Activated naive CD8-positive, alpha-beta T cell treated with anti-CD3 and anti-CD28 coated beads for 36 hours (primary cell): ENCODE measurements around the gene SMOC2. TPM values are rescaled to one million over a fixed set of nuclear protein-coding genes. Genes with fewer than 3 reads are reported as not detected.

ENCODE experiments used
- DNase-seq: peaks from one replicate; pipeline ENCODE4 v3.0.0; 2021
- H3K27ac Mint-ChIP-seq: one replicate; pipeline ENCODE4 v1.8.0; 2022; ENCODE audit warnings: mild to moderate bottlenecking, moderate library complexity, mixed read lengths
- H3K27me3 Mint-ChIP-seq: one replicate; pipeline ENCODE4 v1.8.0; 2022; ENCODE audit warnings: mild to moderate bottlenecking, mixed read lengths
- H3K36me3 Mint-ChIP-seq: one replicate; pipeline ENCODE4 v1.8.0; 2021; ENCODE audit warnings: mild to moderate bottlenecking, mixed read lengths
- H3K4me1 Mint-ChIP-seq: one replicate; pipeline ENCODE4 v1.8.0; 2021; ENCODE audit warnings: mixed read lengths
- H3K4me3 Mint-ChIP-seq: one replicate; pipeline ENCODE4 v1.8.0; 2022; ENCODE audit warnings: mild to moderate bottlenecking, moderate library complexity, mixed read lengths
- H3K9me3 Mint-ChIP-seq: one replicate; pipeline ENCODE4 v1.8.0; 2022; ENCODE audit warnings: mixed read lengths
- total RNA-seq, 2 experiments: library from RNA; stranded (reverse); gene quantifications; one replicate each; pipeline ENCODE4 v1.2.3, GENCODE V29; 2021

SMOC2 gene
- total RNA-seq, 2 experiments from 2014 or later, result not detected

- H3K27me3 Mint-ChIP-seq, result peaks cover 9% of the 10 kb centered on the region
- H3K9me3 Mint-ChIP-seq, result no peaks in the 10 kb centered on the region
- no peak for DNase-seq
- no peaks in the 10 kb centered on the region for H3K36me3 Mint-ChIP-seq
- H3K4me3 Mint-ChIP-seq, result no peak overlapping the region
- H3K27ac Mint-ChIP-seq, result no peak overlapping the region
- H3K4me1 Mint-ChIP-seq, result no peaks in the 10 kb centered on the region
These were observed 142.1 kb downstream of the SMOC2 start for GRCh38 chr6:168583126-168583525.

GRCh38 chr6:168583821-168584220 lies 142.8 kb downstream of the SMOC2 start:
- H3K4me3 Mint-ChIP-seq, result no peak overlapping the region
- H3K9me3 Mint-ChIP-seq, result no peaks in the 10 kb centered on the region
- H3K27me3 Mint-ChIP-seq, result peaks cover 9% of the 10 kb centered on the region
- H3K4me1 Mint-ChIP-seq, result no peaks in the 10 kb centered on the region
- H3K36me3 Mint-ChIP-seq, result no peaks in the 10 kb centered on the region
- no peak overlapping the region for H3K27ac Mint-ChIP-seq
- DNase-seq, result no peak

- Mint-ChIP-seq H3K27me3 (peaks cover 9% of the 10 kb centered on the region), H3K4me1 (no peaks in the 10 kb centered on the region), H3K27ac (no peak overlapping the region), H3K4me3 (no peak overlapping the region), H3K36me3 (no peaks in the 10 kb centered on the region), H3K9me3 (no peaks in the 10 kb centered on the region)
- DNase-seq, result no peak
These were observed 143.3 kb downstream of the SMOC2 start for GRCh38 chr6:168584249-168584648.

- no peaks in the 10 kb centered on the region for H3K4me1 Mint-ChIP-seq
- H3K27ac Mint-ChIP-seq, result no peak overlapping the region
- peaks cover 9% of the 10 kb centered on the region for H3K27me3 Mint-ChIP-seq
- H3K9me3 Mint-ChIP-seq, result no peaks in the 10 kb centered on the region
- H3K36me3 Mint-ChIP-seq, result no peaks in the 10 kb centered on the region
- no peak for DNase-seq
- H3K4me3 Mint-ChIP-seq, result no peak overlapping the region
These were observed 143.7 kb downstream of the SMOC2 start for GRCh38 chr6:168584671-168585070.

GRCh38 chr6:168585441-168585840 lies 144.5 kb downstream of the SMOC2 start:
- Mint-ChIP-seq H3K27ac (no peak overlapping the region), H3K27me3 (peaks cover 9% of the 10 kb centered on the region), H3K4me1 (no peaks in the 10 kb centered on the region), H3K36me3 (no peaks in the 10 kb centered on the region), H3K4me3 (no peak overlapping the region), H3K9me3 (no peaks in the 10 kb centered on the region)
- no peak for DNase-seq

- DNase-seq, result no peak
- no peak overlapping the region for H3K4me3 Mint-ChIP-seq
- H3K36me3 Mint-ChIP-seq, result no peaks in the 10 kb centered on the region
- peaks cover 6% of the 10 kb centered on the region for H3K27me3 Mint-ChIP-seq
- no peaks in the 10 kb centered on the region for H3K4me1 Mint-ChIP-seq
- no peaks in the 10 kb centered on the region for H3K9me3 Mint-ChIP-seq
- H3K27ac Mint-ChIP-seq, result no peak overlapping the region
These were observed 148.3 kb downstream of the SMOC2 start for GRCh38 chr6:168589275-168589674.

- H3K9me3 Mint-ChIP-seq, result no peaks in the 10 kb centered on the region
- H3K27me3 Mint-ChIP-seq, result peaks cover 6% of the 10 kb centered on the region
- H3K4me1 Mint-ChIP-seq, result no peaks in the 10 kb centered on the region
- DNase-seq, result no peak
- no peaks in the 10 kb centered on the region for H3K36me3 Mint-ChIP-seq
- H3K27ac Mint-ChIP-seq, result no peak overlapping the region
- H3K4me3 Mint-ChIP-seq, result no peak overlapping the region
These were observed 149.4 kb downstream of the SMOC2 start for GRCh38 chr6:168590406-168590805.

- no peak overlapping the region for H3K4me3 Mint-ChIP-seq
- H3K9me3 Mint-ChIP-seq, result peaks cover 3% of the 10 kb centered on the region
- no peak overlapping the region for H3K27ac Mint-ChIP-seq
- H3K36me3 Mint-ChIP-seq, result no peaks in the 10 kb centered on the region
- no peak for DNase-seq
- H3K27me3 Mint-ChIP-seq, result no peaks in the 10 kb centered on the region
- no peaks in the 10 kb centered on the region for H3K4me1 Mint-ChIP-seq
These were observed 155.4 kb downstream of the SMOC2 start for GRCh38 chr6:168596344-168596743.

- no peaks in the 10 kb centered on the region for H3K36me3 Mint-ChIP-seq
- no peak for DNase-seq
- H3K27me3 Mint-ChIP-seq, result peaks cover 4% of the 10 kb centered on the region
- H3K27ac Mint-ChIP-seq, result no peak overlapping the region
- no peak overlapping the region for H3K4me3 Mint-ChIP-seq
- peaks cover 3% of the 10 kb centered on the region for H3K9me3 Mint-ChIP-seq
- H3K4me1 Mint-ChIP-seq, result no peaks in the 10 kb centered on the region
These were observed 156.5 kb downstream of the SMOC2 start for GRCh38 chr6:168597471-168597875.

GRCh38 chr6:168598251-168599117 lies 157.5 kb downstream of the SMOC2 start:
- H3K4me1 Mint-ChIP-seq, result no peaks in the 10 kb centered on the region
- H3K27me3 Mint-ChIP-seq, result peaks cover 4% of the 10 kb centered on the region
- no peak for DNase-seq
- H3K9me3 Mint-ChIP-seq, result peaks cover 3% of the 10 kb centered on the region
- H3K4me3 Mint-ChIP-seq, result no peak overlapping the region
- H3K36me3 Mint-ChIP-seq, result no peaks in the 10 kb centered on the region
- H3K27ac Mint-ChIP-seq, result no peak overlapping the region

GRCh38 chr6:168599118-168599494 lies 158.1 kb downstream of the SMOC2 start:
- no peak for DNase-seq
- H3K4me3 Mint-ChIP-seq, result no peak overlapping the region
- no peaks in the 10 kb centered on the region for H3K4me1 Mint-ChIP-seq
- H3K36me3 Mint-ChIP-seq, result no peaks in the 10 kb centered on the region
- H3K27me3 Mint-ChIP-seq, result peaks cover 4% of the 10 kb centered on the region
- peaks cover 3% of the 10 kb centered on the region for H3K9me3 Mint-ChIP-seq
- no peak overlapping the region for H3K27ac Mint-ChIP-seq

- H3K36me3 Mint-ChIP-seq, result no peaks in the 10 kb centered on the region
- no peak for DNase-seq
- H3K27ac Mint-ChIP-seq, result no peak overlapping the region
- H3K4me3 Mint-ChIP-seq, result no peak overlapping the region
- H3K27me3 Mint-ChIP-seq, result peaks cover 4% of the 10 kb centered on the region
- H3K9me3 Mint-ChIP-seq, result peaks cover 3% of the 10 kb centered on the region
- H3K4me1 Mint-ChIP-seq, result no peaks in the 10 kb centered on the region
These were observed 158.9 kb downstream of the SMOC2 start for GRCh38 chr6:168599769-168600330.

- Mint-ChIP-seq H3K9me3 (peaks cover 3% of the 10 kb centered on the region), H3K27me3 (peaks cover 4% of the 10 kb centered on the region), H3K4me1 (no peaks in the 10 kb centered on the region), H3K36me3 (no peaks in the 10 kb centered on the region), H3K27ac (no peak overlapping the region), H3K4me3 (no peak overlapping the region)
- DNase-seq, result no peak
These were observed 159.4 kb downstream of the SMOC2 start for GRCh38 chr6:168600381-168600780.

GRCh38 chr6:168601111-168601510 lies 160.1 kb downstream of the SMOC2 start:
- H3K36me3 Mint-ChIP-seq, result no peaks in the 10 kb centered on the region
- H3K9me3 Mint-ChIP-seq, result peaks cover 3% of the 10 kb centered on the region
- no peak overlapping the region for H3K27ac Mint-ChIP-seq
- peaks cover 4% of the 10 kb centered on the region for H3K27me3 Mint-ChIP-seq
- no peak for DNase-seq
- no peak overlapping the region for H3K4me3 Mint-ChIP-seq
- no peaks in the 10 kb centered on the region for H3K4me1 Mint-ChIP-seq

- Mint-ChIP-seq H3K36me3 (no peaks in the 10 kb centered on the region), H3K4me1 (no peaks in the 10 kb centered on the region), H3K27me3 (peaks cover 4% of the 10 kb centered on the region), H3K9me3 (peaks cover 3% of the 10 kb centered on the region), H3K4me3 (no peak overlapping the region), H3K27ac (no peak overlapping the region)
- no peak for DNase-seq
These were observed 160.6 kb downstream of the SMOC2 start for GRCh38 chr6:168601546-168601945.

GRCh38 chr6:168602576-168602975 lies 161.6 kb downstream of the SMOC2 start:
- H3K4me1 Mint-ChIP-seq, result no peaks in the 10 kb centered on the region
- no peaks in the 10 kb centered on the region for H3K36me3 Mint-ChIP-seq
- H3K27ac Mint-ChIP-seq, result no peak overlapping the region
- H3K4me3 Mint-ChIP-seq, result no peak overlapping the region
- H3K9me3 Mint-ChIP-seq, result peaks cover 3% of the 10 kb centered on the region
- H3K27me3 Mint-ChIP-seq, result peaks cover 4% of the 10 kb centered on the region
- DNase-seq, result no peak
